Measurements from ENCODE around the gene RNASET2. TPM values are rescaled to one million over a fixed set of nuclear protein-coding genes. Genes with fewer than 3 reads are reported as not detected.

Gene RNASET2
- total RNA-seq, 1 donor from 2014 or later: 13.4 TPM

DNA sequence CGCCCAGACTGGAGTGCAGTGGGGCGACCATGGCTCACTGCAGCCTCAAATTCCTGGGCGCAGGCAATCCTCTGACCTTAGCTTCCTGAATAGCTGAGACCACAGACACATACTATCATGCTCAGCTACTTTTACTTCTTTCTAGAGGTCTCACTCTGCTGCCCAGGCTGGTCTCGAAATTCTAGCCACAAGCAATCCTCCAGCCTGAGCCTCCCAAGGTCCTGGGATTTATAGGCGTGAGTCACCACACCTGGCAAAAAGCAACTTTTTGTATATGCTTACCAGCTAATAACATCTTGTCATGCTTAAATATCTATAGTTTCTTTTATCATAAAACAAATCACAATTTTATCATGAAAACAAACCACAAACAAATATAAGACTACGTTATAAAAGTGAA, 23.0 kb downstream of the RNASET2 start:
- peaks cover 43% of the 10 kb centered on the region for H3K36me3 ChIP-seq
- H3K27me3 ChIP-seq (ENCODE audit: low read depth): no peaks in the 10 kb centered on the region
- DNase-seq: no peak
- intact Hi-C loops (cut with micrococcal nuclease): no loop called here
- H3K4me1 ChIP-seq: peaks cover 26% of the 10 kb centered on the region
- H3K27ac ChIP-seq (replicated peaks): no peak overlapping the region
- TF ChIP-seq CTCF (IDR thresholded peaks at IDR 0.05; ENCODE audit: borderline replicate concordance): no peak
- no peaks in the 10 kb centered on the region for H3K9me3 ChIP-seq (replicated peaks)
- H3K4me3 ChIP-seq: no peak overlapping the region

- H3K36me3 ChIP-seq: peaks cover 41% of the 10 kb centered on the region
- H3K4me3 ChIP-seq: no peak overlapping the region
- intact Hi-C loops (cut with micrococcal nuclease): no loop called here
- no peak for DNase-seq
- no peak overlapping the region for H3K27ac ChIP-seq (replicated peaks)
- peaks cover 27% of the 10 kb centered on the region for H3K4me1 ChIP-seq
- no peaks in the 10 kb centered on the region for H3K27me3 ChIP-seq (ENCODE audit: low read depth)
- no peaks in the 10 kb centered on the region for H3K9me3 ChIP-seq (replicated peaks)
- no peak for TF ChIP-seq CTCF (IDR thresholded peaks at IDR 0.05; ENCODE audit: borderline replicate concordance)
These were observed 23.7 kb downstream of the RNASET2 start for GRCh38 chr6:166932616-166933015.

GRCh38 chr6:166932116-166932515, 24.2 kb downstream of the RNASET2 start:
- H3K9me3 ChIP-seq (replicated peaks): no peaks in the 10 kb centered on the region
- intact Hi-C loops (cut with micrococcal nuclease): no loop called here
- DNase-seq: no peak
- no peak overlapping the region for H3K4me3 ChIP-seq
- TF ChIP-seq CTCF (IDR thresholded peaks at IDR 0.05; ENCODE audit: borderline replicate concordance): no peak
- H3K27me3 ChIP-seq (ENCODE audit: low read depth): no peaks in the 10 kb centered on the region
- H3K4me1 ChIP-seq: peaks cover 28% of the 10 kb centered on the region
- no peak overlapping the region for H3K27ac ChIP-seq (replicated peaks)
- H3K36me3 ChIP-seq: peaks cover 37% of the 10 kb centered on the region

- H3K36me3 ChIP-seq: peaks cover 33% of the 10 kb centered on the region
These were observed 24.9 kb downstream of the RNASET2 start for GRCh38 chr6:166931426-166931970.

DNA sequence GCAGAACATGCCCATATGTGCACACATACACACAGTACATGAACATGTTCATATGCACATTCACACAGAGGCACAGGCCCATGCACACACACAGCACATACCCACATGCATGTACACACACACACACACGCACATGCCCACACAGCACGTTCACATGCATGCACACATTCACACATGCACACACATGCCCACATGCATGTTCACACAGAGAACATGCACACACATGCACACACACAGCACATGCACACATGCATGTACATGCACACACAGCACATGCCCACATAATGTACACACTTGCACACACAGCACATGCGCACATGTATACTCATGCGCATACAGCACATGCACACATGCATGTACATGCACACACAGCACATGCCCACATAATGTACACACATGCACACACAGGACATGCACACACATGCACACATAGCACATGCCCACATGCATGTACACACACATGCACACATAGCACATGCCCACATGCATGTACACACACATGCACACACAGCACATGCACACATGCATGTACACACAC, 25.9 kb downstream of the RNASET2 start:
- H3K27ac ChIP-seq (replicated peaks): peak overlapping the region; percentile 90
- TF ChIP-seq CTCF (IDR thresholded peaks at IDR 0.05; ENCODE audit: borderline replicate concordance): no peak

More at GRCh38 chr6:166931426-166931970, 24.9 kb downstream of the RNASET2 start:
- Histone ChIP-seq H3K9me3 (replicated peaks) (no peaks in the 10 kb centered on the region), H3K27ac (replicated peaks) (no peak overlapping the region), H3K27me3 (ENCODE audit: low read depth) (no peaks in the 10 kb centered on the region), H3K4me1 (peaks cover 33% of the 10 kb centered on the region), H3K4me3 (no peak overlapping the region)
- DNase-seq: no peak
- intact Hi-C loops (cut with micrococcal nuclease): no loop called here
- no peak for TF ChIP-seq CTCF (IDR thresholded peaks at IDR 0.05; ENCODE audit: borderline replicate concordance)

More for the DNA sequence above, 25.9 kb downstream of the RNASET2 start:
- no peak for DNase-seq
- Histone ChIP-seq H3K9me3 (replicated peaks) (no peaks in the 10 kb centered on the region), H3K4me3 (no peak overlapping the region), H3K27me3 (ENCODE audit: low read depth) (no peaks in the 10 kb centered on the region), H3K4me1 (peaks cover 30% of the 10 kb centered on the region), H3K36me3 (peaks cover 33% of the 10 kb centered on the region)
- intact Hi-C loops (cut with micrococcal nuclease): no loop called here
